OCI-LY7 (cell line): ENCODE results near the gene TRAPPC10.

ENCODE experiments used
- EZH2phosphoT487 ChIP-seq: fragments of 200-600 bp; sonication (generic); IDR thresholded peaks from 2 replicates; pipeline ENCODE4 v1.6.1; 2018; ENCODE audit warnings: low read depth, borderline replicate concordance, mild to moderate bottlenecking, mixed run types, antibody characterized with exemption, low read length, moderate library complexity, mixed read lengths
- TF ChIP-seq, protein P1 (sequence below): fragments of 200-600 bp; sonication (generic); conservative IDR thresholded peaks from 2 replicates; pipeline ENCODE4 v1.5.1; 2014; ENCODE audit warnings: mild to moderate bottlenecking, antibody characterized with exemption, low read length, moderate library complexity, mixed read lengths

DNA sequence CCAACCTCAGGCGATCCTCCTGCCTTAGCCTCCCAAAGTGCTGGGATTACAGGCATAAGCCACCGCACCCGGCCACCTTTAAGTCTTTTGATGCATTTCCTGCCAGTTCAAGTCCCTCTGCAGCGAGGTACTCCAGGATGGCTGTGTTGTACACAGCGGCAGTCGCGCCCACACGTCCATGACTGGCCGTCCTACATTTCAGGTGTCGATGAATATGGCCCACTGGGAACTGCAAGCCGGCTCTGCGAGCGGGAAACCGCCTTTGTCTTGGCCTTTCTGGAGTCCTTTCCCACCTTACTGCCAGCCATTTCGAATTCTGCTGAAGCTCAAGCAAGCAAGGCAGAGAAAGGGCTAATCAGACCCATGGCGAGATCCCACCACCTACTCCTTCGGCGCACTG lies 34.6 kb downstream of the TRAPPC10 start:
- TF ChIP-seq, protein P1, sequence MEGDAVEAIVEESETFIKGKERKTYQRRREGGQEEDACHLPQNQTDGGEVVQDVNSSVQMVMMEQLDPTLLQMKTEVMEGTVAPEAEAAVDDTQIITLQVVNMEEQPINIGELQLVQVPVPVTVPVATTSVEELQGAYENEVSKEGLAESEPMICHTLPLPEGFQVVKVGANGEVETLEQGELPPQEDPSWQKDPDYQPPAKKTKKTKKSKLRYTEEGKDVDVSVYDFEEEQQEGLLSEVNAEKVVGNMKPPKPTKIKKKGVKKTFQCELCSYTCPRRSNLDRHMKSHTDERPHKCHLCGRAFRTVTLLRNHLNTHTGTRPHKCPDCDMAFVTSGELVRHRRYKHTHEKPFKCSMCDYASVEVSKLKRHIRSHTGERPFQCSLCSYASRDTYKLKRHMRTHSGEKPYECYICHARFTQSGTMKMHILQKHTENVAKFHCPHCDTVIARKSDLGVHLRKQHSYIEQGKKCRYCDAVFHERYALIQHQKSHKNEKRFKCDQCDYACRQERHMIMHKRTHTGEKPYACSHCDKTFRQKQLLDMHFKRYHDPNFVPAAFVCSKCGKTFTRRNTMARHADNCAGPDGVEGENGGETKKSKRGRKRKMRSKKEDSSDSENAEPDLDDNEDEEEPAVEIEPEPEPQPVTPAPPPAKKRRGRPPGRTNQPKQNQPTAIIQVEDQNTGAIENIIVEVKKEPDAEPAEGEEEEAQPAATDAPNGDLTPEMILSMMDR = no peak
- no peak for TF ChIP-seq EZH2phosphoT487
